AG10803 (cell line): ENCODE data around the gene PIEZO1.

ENCODE experiments used
- DNase-seq: peaks from one replicate; pipeline ENCODE4 v3.0.0; 2010; ENCODE audit warnings: low read depth
- H3K4me3 ChIP-seq: 2 replicates; pipeline ENCODE4 v1.5.1; 2011; ENCODE audit warnings: mild to moderate bottlenecking, low read length, control low read depth
- TF ChIP-seq, protein P1 (sequence below): conservative IDR thresholded peaks from 2 replicates; pipeline ENCODE4 v1.5.1; 2011; ENCODE audit warnings: mild to moderate bottlenecking, low read length, control low read depth, inconsistent platforms

PIEZO1 gene

DNA sequence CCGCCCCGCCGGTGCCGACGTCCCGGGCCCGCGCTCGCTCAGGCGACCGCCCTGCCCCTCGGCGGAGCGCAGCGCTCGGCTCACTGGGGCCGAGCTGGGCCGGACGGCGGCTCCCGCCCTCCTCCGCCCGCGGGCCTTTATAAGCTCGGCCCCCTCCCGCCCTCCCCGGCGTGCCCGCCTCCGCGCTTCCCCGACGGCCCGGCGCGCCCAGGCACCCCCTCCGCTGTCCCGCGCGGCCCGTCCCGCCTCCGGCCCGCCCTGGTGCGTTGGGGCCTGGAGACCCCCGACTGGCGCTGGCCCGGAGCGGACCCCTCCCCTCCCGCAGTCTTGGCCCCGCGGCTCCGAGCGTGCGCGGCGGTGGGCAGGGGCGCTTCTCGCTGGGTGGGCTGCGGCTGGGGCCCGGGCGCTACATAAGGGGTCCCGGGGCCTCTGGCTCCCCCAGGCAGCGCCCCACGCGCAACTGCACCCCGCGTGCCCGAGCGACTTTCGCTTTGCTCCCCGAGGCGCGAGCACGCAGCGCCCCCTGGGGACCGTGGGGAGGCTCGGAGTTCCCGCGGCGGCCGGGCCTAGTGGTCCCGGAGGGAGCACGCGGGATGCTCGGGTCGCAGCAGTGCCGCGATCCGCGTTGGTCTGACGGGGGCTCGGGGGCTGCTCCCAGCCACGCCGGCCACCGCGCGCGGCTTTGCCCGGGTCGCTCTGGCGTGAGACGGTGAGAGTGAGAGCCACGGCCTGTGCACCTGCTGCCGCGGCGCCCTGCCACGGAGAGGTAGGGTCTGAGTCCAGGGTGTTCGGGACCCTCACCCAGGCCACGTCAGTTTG, at the start of gene PIEZO1:
TSS of gene PIEZO1 (minus strand) at position 115 of the 819 bp plus-strand sequence. CDS start 256 bp downstream, outside the sequence.
- TF ChIP-seq, protein P1, sequence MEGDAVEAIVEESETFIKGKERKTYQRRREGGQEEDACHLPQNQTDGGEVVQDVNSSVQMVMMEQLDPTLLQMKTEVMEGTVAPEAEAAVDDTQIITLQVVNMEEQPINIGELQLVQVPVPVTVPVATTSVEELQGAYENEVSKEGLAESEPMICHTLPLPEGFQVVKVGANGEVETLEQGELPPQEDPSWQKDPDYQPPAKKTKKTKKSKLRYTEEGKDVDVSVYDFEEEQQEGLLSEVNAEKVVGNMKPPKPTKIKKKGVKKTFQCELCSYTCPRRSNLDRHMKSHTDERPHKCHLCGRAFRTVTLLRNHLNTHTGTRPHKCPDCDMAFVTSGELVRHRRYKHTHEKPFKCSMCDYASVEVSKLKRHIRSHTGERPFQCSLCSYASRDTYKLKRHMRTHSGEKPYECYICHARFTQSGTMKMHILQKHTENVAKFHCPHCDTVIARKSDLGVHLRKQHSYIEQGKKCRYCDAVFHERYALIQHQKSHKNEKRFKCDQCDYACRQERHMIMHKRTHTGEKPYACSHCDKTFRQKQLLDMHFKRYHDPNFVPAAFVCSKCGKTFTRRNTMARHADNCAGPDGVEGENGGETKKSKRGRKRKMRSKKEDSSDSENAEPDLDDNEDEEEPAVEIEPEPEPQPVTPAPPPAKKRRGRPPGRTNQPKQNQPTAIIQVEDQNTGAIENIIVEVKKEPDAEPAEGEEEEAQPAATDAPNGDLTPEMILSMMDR: peak; percentile 63
- H3K4me3 ChIP-seq: peak within 1 kb of the TSS; percentile 78
- peak; percentile 61 for DNase-seq

DNA sequence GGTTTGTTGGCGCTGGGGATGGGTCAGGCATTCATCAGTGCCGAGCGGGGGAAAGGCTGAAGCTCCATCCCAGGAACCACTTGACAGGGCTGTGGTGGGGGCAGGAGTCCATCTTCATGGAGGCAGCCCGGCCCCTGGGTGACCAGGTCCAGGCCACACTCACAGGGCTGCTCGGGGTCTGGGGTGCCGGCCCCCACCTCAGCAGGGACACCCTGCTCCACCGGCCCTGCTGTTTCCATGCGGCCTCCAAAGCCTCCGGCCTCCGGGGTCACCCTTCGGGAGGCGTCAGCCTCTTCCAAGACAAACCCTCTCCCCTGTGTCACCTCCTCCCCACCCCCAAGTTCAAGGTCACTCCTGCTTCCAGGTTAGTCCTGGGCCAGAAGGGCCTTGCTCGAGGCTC, 49.6 kb upstream of the PIEZO1 start:
- no peak for DNase-seq
- TF ChIP-seq, protein P1: no peak
- H3K4me3 ChIP-seq: no peak overlapping the region

- no peak for DNase-seq
- TF ChIP-seq, protein P1: no peak
- no peak overlapping the region for H3K4me3 ChIP-seq
Observed at GRCh38 chr16:88833086-88833485, 48.1 kb upstream of the PIEZO1 start.

DNA sequence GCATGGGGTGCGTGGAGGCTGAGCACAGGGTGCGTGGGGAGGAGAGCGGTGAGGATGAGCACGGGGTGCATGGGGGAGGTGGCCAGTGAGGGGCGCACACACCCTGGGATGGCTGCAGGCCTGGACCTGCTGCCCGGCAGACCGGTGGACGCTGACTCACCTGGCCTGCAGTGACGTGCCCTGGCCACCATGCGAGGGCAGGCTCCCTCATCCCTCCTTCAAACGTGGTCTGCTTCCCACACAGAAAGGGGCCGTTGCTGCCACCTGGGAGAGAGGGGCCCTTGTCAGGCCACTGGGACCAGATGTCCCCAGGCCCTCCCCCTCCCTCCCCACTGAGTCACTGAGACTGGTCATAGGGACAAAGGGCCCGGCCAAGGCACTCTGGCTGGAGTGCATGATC, 46.8 kb upstream of the PIEZO1 start:
- H3K4me3 ChIP-seq: no peak overlapping the region
- TF ChIP-seq, protein P1: no peak
- no peak for DNase-seq

GRCh38 chr16:88830783-88831182, 45.8 kb upstream of the PIEZO1 start:
- no peak for DNase-seq
- TF ChIP-seq, protein P1: no peak
- H3K4me3 ChIP-seq: no peak overlapping the region

- no peak overlapping the region for H3K4me3 ChIP-seq
- TF ChIP-seq, protein P1: no peak
- no peak for DNase-seq
Observed at GRCh38 chr16:88830258-88830657, 45.2 kb upstream of the PIEZO1 start.

- TF ChIP-seq, protein P1: no peak
- H3K4me3 ChIP-seq: no peak overlapping the region
- no peak for DNase-seq
Observed at GRCh38 chr16:88828711-88829110, 43.7 kb upstream of the PIEZO1 start.
